ENCODE data around the gene TBC1D22A.

TBC1D22A gene

GRCh38 chr22:47198801-47199251 lies 436.4 kb downstream of the TBC1D22A start:
- WGBS (ENCODE audit: extremely low coverage, insufficient coverage, low lambda C conversion rate): no CpG with 5 or more reads among the region's 19 CpGs
- Histone ChIP-seq H4K5ac (ENCODE audit: low read length) (no peak overlapping the region), H3K79me1 (ENCODE audit: low read length) (no peaks in the 10 kb centered on the region), H3K36me3 (ENCODE audit: control insufficient read depth, insufficient read depth, low read length) (no peaks in the 10 kb centered on the region), H3K4me2 (ENCODE audit: low read length) (no peak overlapping the region), H3K27ac (ENCODE audit: low read depth, low read length) (no peak overlapping the region), H3K18ac (ENCODE audit: low read length) (no peak overlapping the region), H4K8ac (ENCODE audit: low read depth, low read length) (no peak overlapping the region), H3K56ac (ENCODE audit: low read length) (no peak overlapping the region), H3K27me3 (ENCODE audit: insufficient read depth, low read length, poor library complexity) (no peaks in the 10 kb centered on the region), H3K9ac (ENCODE audit: low read length) (no peak overlapping the region), H3K4me3 (ENCODE audit: low read length) (no peak overlapping the region), H2AK5ac (ENCODE audit: low read length) (no peak overlapping the region), H3K4ac (ENCODE audit: low read depth, low read length) (no peak overlapping the region), H2BK120ac (ENCODE audit: low read depth, low read length) (no peak overlapping the region), H3K23ac (ENCODE audit: low read length) (no peak overlapping the region), H3K79me2 (ENCODE audit: control insufficient read depth, insufficient read depth, low read length) (no peaks in the 10 kb centered on the region), H2BK15ac (replicated peaks; ENCODE audit: low read depth) (no peak overlapping the region), H2BK5ac (ENCODE audit: low read length) (no peak overlapping the region), H3K4me1 (ENCODE audit: control insufficient read depth, low read depth, low read length) (no peaks in the 10 kb centered on the region)
- no peak for DNase-seq

- no peak overlapping the region for H4K8ac ChIP-seq (ENCODE audit: low read depth, low read length)
- no peaks in the 10 kb centered on the region for H3K79me2 ChIP-seq (ENCODE audit: control insufficient read depth, insufficient read depth, low read length)
- no peaks in the 10 kb centered on the region for H3K79me1 ChIP-seq (ENCODE audit: low read length)
- H2BK120ac ChIP-seq (ENCODE audit: low read depth, low read length): no peak overlapping the region
- no peak overlapping the region for H3K23ac ChIP-seq (ENCODE audit: low read length)
- no peak overlapping the region for H3K56ac ChIP-seq (ENCODE audit: low read length)
- H3K36me3 ChIP-seq (ENCODE audit: control insufficient read depth, insufficient read depth, low read length): no peaks in the 10 kb centered on the region
- no peak overlapping the region for H2AK5ac ChIP-seq (ENCODE audit: low read length)
- H3K4me1 ChIP-seq (ENCODE audit: control insufficient read depth, low read depth, low read length): no peaks in the 10 kb centered on the region
- WGBS (ENCODE audit: extremely low coverage, insufficient coverage, low lambda C conversion rate): no CpG with 5 or more reads among the region's 33 CpGs
- no peak overlapping the region for H2BK15ac ChIP-seq (replicated peaks; ENCODE audit: low read depth)
- H3K27ac ChIP-seq (ENCODE audit: low read depth, low read length): no peak overlapping the region
- H3K18ac ChIP-seq (ENCODE audit: low read length): no peak overlapping the region
- H3K4me3 ChIP-seq (ENCODE audit: low read length): no peak overlapping the region
- no peak overlapping the region for H3K9ac ChIP-seq (ENCODE audit: low read length)
- H3K4me2 ChIP-seq (ENCODE audit: low read length): no peak overlapping the region
- DNase-seq: no peak
- no peak overlapping the region for H3K4ac ChIP-seq (ENCODE audit: low read depth, low read length)
- no peak overlapping the region for H4K5ac ChIP-seq (ENCODE audit: low read length)
- H2BK5ac ChIP-seq (ENCODE audit: low read length): no peak overlapping the region
- no peaks in the 10 kb centered on the region for H3K27me3 ChIP-seq (ENCODE audit: insufficient read depth, low read length, poor library complexity)
These were observed 437.0 kb downstream of the TBC1D22A start for GRCh38 chr22:47199261-47199978.

- no peak for DNase-seq
- Histone ChIP-seq H2BK15ac (replicated peaks; ENCODE audit: low read depth) (no peak overlapping the region), H2AK5ac (ENCODE audit: low read length) (no peak overlapping the region), H3K4me3 (ENCODE audit: low read length) (no peak overlapping the region), H3K9ac (ENCODE audit: low read length) (no peak overlapping the region), H3K27me3 (ENCODE audit: insufficient read depth, low read length, poor library complexity) (no peaks in the 10 kb centered on the region), H3K79me2 (ENCODE audit: control insufficient read depth, insufficient read depth, low read length) (no peaks in the 10 kb centered on the region), H3K56ac (ENCODE audit: low read length) (no peak overlapping the region), H4K5ac (ENCODE audit: low read length) (no peak overlapping the region), H3K4ac (ENCODE audit: low read depth, low read length) (no peak overlapping the region), H3K36me3 (ENCODE audit: control insufficient read depth, insufficient read depth, low read length) (no peaks in the 10 kb centered on the region), H4K8ac (ENCODE audit: low read depth, low read length) (no peak overlapping the region), H2BK5ac (ENCODE audit: low read length) (no peak overlapping the region), H3K79me1 (ENCODE audit: low read length) (no peaks in the 10 kb centered on the region), H3K18ac (ENCODE audit: low read length) (no peak overlapping the region), H3K27ac (ENCODE audit: low read depth, low read length) (no peak overlapping the region), H3K4me2 (ENCODE audit: low read length) (no peak overlapping the region), H3K4me1 (ENCODE audit: control insufficient read depth, low read depth, low read length) (no peaks in the 10 kb centered on the region), H3K23ac (ENCODE audit: low read length) (no peak overlapping the region), H2BK120ac (ENCODE audit: low read depth, low read length) (no peak overlapping the region)
- no CpG with 5 or more reads among the region's 10 CpGs for WGBS (ENCODE audit: extremely low coverage, insufficient coverage, low lambda C conversion rate)
These were observed 437.5 kb downstream of the TBC1D22A start for GRCh38 chr22:47199979-47200272.

- Histone ChIP-seq H3K9ac (ENCODE audit: low read length) (no peak overlapping the region), H3K4ac (ENCODE audit: low read depth, low read length) (no peak overlapping the region), H2BK15ac (replicated peaks; ENCODE audit: low read depth) (no peak overlapping the region), H3K27ac (ENCODE audit: low read depth, low read length) (no peak overlapping the region), H3K4me3 (ENCODE audit: low read length) (no peak overlapping the region), H2BK5ac (ENCODE audit: low read length) (no peak overlapping the region), H3K36me3 (ENCODE audit: control insufficient read depth, insufficient read depth, low read length) (no peaks in the 10 kb centered on the region), H3K4me2 (ENCODE audit: low read length) (no peak overlapping the region), H3K79me2 (ENCODE audit: control insufficient read depth, insufficient read depth, low read length) (no peaks in the 10 kb centered on the region), H3K79me1 (ENCODE audit: low read length) (no peaks in the 10 kb centered on the region), H3K27me3 (ENCODE audit: insufficient read depth, low read length, poor library complexity) (no peaks in the 10 kb centered on the region), H4K5ac (ENCODE audit: low read length) (no peak overlapping the region), H3K4me1 (ENCODE audit: control insufficient read depth, low read depth, low read length) (no peaks in the 10 kb centered on the region), H2AK5ac (ENCODE audit: low read length) (no peak overlapping the region), H2BK120ac (ENCODE audit: low read depth, low read length) (no peak overlapping the region), H3K18ac (ENCODE audit: low read length) (no peak overlapping the region), H3K56ac (ENCODE audit: low read length) (no peak overlapping the region), H4K8ac (ENCODE audit: low read depth, low read length) (no peak overlapping the region), H3K23ac (ENCODE audit: low read length) (no peak overlapping the region)
- WGBS (ENCODE audit: extremely low coverage, insufficient coverage, low lambda C conversion rate): no CpG with 5 or more reads among the region's 25 CpGs
- no peak for DNase-seq
These were observed 438.0 kb downstream of the TBC1D22A start for GRCh38 chr22:47200273-47201051.

GRCh38 chr22:47201186-47201995 lies 438.9 kb downstream of the TBC1D22A start:
- no peak overlapping the region for H3K23ac ChIP-seq (ENCODE audit: low read length)
- no peaks in the 10 kb centered on the region for H3K79me2 ChIP-seq (ENCODE audit: control insufficient read depth, insufficient read depth, low read length)
- no peak overlapping the region for H3K4me3 ChIP-seq (ENCODE audit: low read length)
- no peak overlapping the region for H2BK5ac ChIP-seq (ENCODE audit: low read length)
- H4K8ac ChIP-seq (ENCODE audit: low read depth, low read length): no peak overlapping the region
- H3K4me1 ChIP-seq (ENCODE audit: control insufficient read depth, low read depth, low read length): no peaks in the 10 kb centered on the region
- no peak overlapping the region for H2AK5ac ChIP-seq (ENCODE audit: low read length)
- H4K5ac ChIP-seq (ENCODE audit: low read length): no peak overlapping the region
- H3K9ac ChIP-seq (ENCODE audit: low read length): no peak overlapping the region
- no peak overlapping the region for H3K4ac ChIP-seq (ENCODE audit: low read depth, low read length)
- H3K18ac ChIP-seq (ENCODE audit: low read length): no peak overlapping the region
- WGBS (ENCODE audit: extremely low coverage, insufficient coverage, low lambda C conversion rate): no CpG with 5 or more reads among the region's 15 CpGs
- H3K27ac ChIP-seq (ENCODE audit: low read depth, low read length): no peak overlapping the region
- no peak for DNase-seq
- no peak overlapping the region for H3K56ac ChIP-seq (ENCODE audit: low read length)
- H3K27me3 ChIP-seq (ENCODE audit: insufficient read depth, low read length, poor library complexity): no peaks in the 10 kb centered on the region
- no peak overlapping the region for H2BK120ac ChIP-seq (ENCODE audit: low read depth, low read length)
- H3K79me1 ChIP-seq (ENCODE audit: low read length): no peaks in the 10 kb centered on the region
- no peak overlapping the region for H2BK15ac ChIP-seq (replicated peaks; ENCODE audit: low read depth)
- no peak overlapping the region for H3K4me2 ChIP-seq (ENCODE audit: low read length)
- no peaks in the 10 kb centered on the region for H3K36me3 ChIP-seq (ENCODE audit: control insufficient read depth, insufficient read depth, low read length)

Measured in mesendoderm (in vitro differentiated cells).